MM.1S (cell line): ENCODE data around the gene RCBTB1.

Experiments used
- DNase-seq: peaks from one replicate; pipeline ENCODE4 v3.0.0-alpha.2; 2015
- H2AFZ ChIP-seq: fragments of 300-600 bp; sonication (generic); 2 replicates; pipeline ENCODE4 v1.6.0; 2016; ENCODE audit warnings: antibody characterized with exemption, low read length
- H3F3A ChIP-seq: fragments of 300-600 bp; sonication (generic); 2 replicates; pipeline ENCODE4 v1.6.1; 2016; ENCODE audit warnings: mild to moderate bottlenecking, antibody characterized with exemption, low read length, moderate library complexity, mixed read lengths; ENCODE audit not compliant: insufficient read depth
- H3K27ac ChIP-seq: fragments of 300-600 bp; sonication (generic); 2 replicates; pipeline ENCODE4 v1.5.1; 2016; ENCODE audit warnings: mild to moderate bottlenecking, low read length
- H3K27me3 ChIP-seq: fragments of 300-600 bp; sonication (generic); replicated peaks from 2 replicates; pipeline ENCODE4 v1.6.0; 2016; ENCODE audit warnings: low read length; ENCODE audit not compliant: insufficient read depth
- H3K36me3 ChIP-seq: fragments of 300-600 bp; sonication (generic); replicated peaks from 2 replicates; pipeline ENCODE4 v1.6.1; 2016; ENCODE audit warnings: mild to moderate bottlenecking, low read length, mixed read lengths; ENCODE audit not compliant: insufficient read depth
- H3K4me1 ChIP-seq: fragments of 300-600 bp; sonication (generic); 2 replicates; pipeline ENCODE4 v1.6.1; 2016; ENCODE audit warnings: low read length, mixed read lengths
- H3K4me2 ChIP-seq: fragments of 300-600 bp; sonication (generic); 2 replicates; pipeline ENCODE4 v1.6.0; 2016; ENCODE audit warnings: low read depth, low read length
- H3K4me3 ChIP-seq: fragments of 300-600 bp; sonication (generic); 2 replicates; pipeline ENCODE4 v1.5.1; 2016; ENCODE audit warnings: low read length, mixed read lengths
- H3K79me2 ChIP-seq: fragments of 300-600 bp; sonication (generic); 2 replicates; pipeline ENCODE4 v1.6.1; 2016; ENCODE audit warnings: mixed run types, low read length, mixed read lengths
- H3K9ac ChIP-seq: fragments of 300-600 bp; sonication (generic); 2 replicates; pipeline ENCODE4 v1.6.1; 2016; ENCODE audit warnings: low read length, mixed read lengths
- H3K9me2 ChIP-seq: fragments of 300-600 bp; sonication (generic); replicated peaks from 2 replicates; pipeline ENCODE4 v1.6.1; 2016; ENCODE audit warnings: mild to moderate bottlenecking, low read length, mixed read lengths; ENCODE audit not compliant: insufficient read depth
- H3K9me3 ChIP-seq: fragments of 300-600 bp; sonication (generic); replicated peaks from 2 replicates; pipeline ENCODE4 v1.6.1; 2016; ENCODE audit warnings: mild to moderate bottlenecking, low read length, mixed read lengths; ENCODE audit not compliant: insufficient read depth
- H4K20me1 ChIP-seq: fragments of 300-600 bp; sonication (generic); 2 replicates; pipeline ENCODE4 v1.6.1; 2016; ENCODE audit warnings: mild to moderate bottlenecking, low read length, moderate library complexity, mixed read lengths; ENCODE audit not compliant: insufficient read depth
- CTCF ChIP-seq: fragments of 300-600 bp; sonication (generic); IDR thresholded peaks from 2 replicates; pipeline ENCODE4 v1.5.1; 2016; ENCODE audit warnings: antibody characterized with exemption, low read length, mixed read lengths
- EZH2 ChIP-seq: fragments of 300-600 bp; sonication (generic); optimal IDR thresholded peaks from 2 replicates; pipeline ENCODE3; 2017; ENCODE audit warnings: low read depth, mild to moderate bottlenecking, antibody characterized with exemption, low read length, mixed read lengths
- EZH2phosphoT487 ChIP-seq: fragments of 300-600 bp; sonication (generic); IDR thresholded peaks from 2 replicates; pipeline ENCODE4 v1.6.1; 2018; ENCODE audit warnings: antibody characterized with exemption, low read length

The RCBTB1 gene

GRCh38 chr13:49602005-49602404 lies 16.6 kb upstream of the RCBTB1 start:
- Histone ChIP-seq H2AFZ (no peak overlapping the region), H3K27me3 (no peaks in the 10 kb centered on the region), H3K4me3 (no peak overlapping the region), H3K79me2 (no peaks in the 10 kb centered on the region), H3K4me2 (no peak overlapping the region), H3K36me3 (no peaks in the 10 kb centered on the region), H3K27ac (no peak overlapping the region), H3K4me1 (no peaks in the 10 kb centered on the region), H3K9me2 (no peaks in the 10 kb centered on the region), H3F3A (no peaks in the 10 kb centered on the region), H3K9me3 (no peaks in the 10 kb centered on the region), H3K9ac (no peak overlapping the region), H4K20me1 (no peaks in the 10 kb centered on the region)
- TF ChIP-seq EZH2 (no peak), CTCF (no peak), EZH2phosphoT487 (no peak)
- no peak for DNase-seq

- no peak overlapping the region for H2AFZ ChIP-seq
- H3K36me3 ChIP-seq: no peaks in the 10 kb centered on the region
- H3K4me2 ChIP-seq: no peak overlapping the region
Observed at GRCh38 chr13:49597043-49597641, 11.8 kb upstream of the RCBTB1 start.

GRCh38 chr13:49596221-49596620 lies 10.9 kb upstream of the RCBTB1 start:
- Histone ChIP-seq H3K9ac (no peak overlapping the region), H3K27me3 (no peaks in the 10 kb centered on the region), H3K4me1 (no peaks in the 10 kb centered on the region), H3K4me2 (no peak overlapping the region), H3K36me3 (no peaks in the 10 kb centered on the region), H4K20me1 (no peaks in the 10 kb centered on the region), H3K9me3 (no peaks in the 10 kb centered on the region), H3K9me2 (no peaks in the 10 kb centered on the region), H3K4me3 (no peak overlapping the region), H3F3A (no peaks in the 10 kb centered on the region), H3K79me2 (no peaks in the 10 kb centered on the region), H2AFZ (no peak overlapping the region), H3K27ac (no peak overlapping the region)
- DNase-seq: no peak
- TF ChIP-seq CTCF: no peak
- no peak for TF ChIP-seq EZH2phosphoT487
- TF ChIP-seq EZH2: no peak

More at GRCh38 chr13:49597043-49597641, 11.8 kb upstream of the RCBTB1 start:
- Histone ChIP-seq H3K9me2 (no peaks in the 10 kb centered on the region), H3F3A (no peaks in the 10 kb centered on the region), H3K27ac (no peak overlapping the region), H3K9me3 (no peaks in the 10 kb centered on the region), H3K4me1 (no peaks in the 10 kb centered on the region), H3K79me2 (no peaks in the 10 kb centered on the region), H3K27me3 (no peaks in the 10 kb centered on the region), H3K9ac (no peak overlapping the region), H4K20me1 (no peaks in the 10 kb centered on the region), H3K4me3 (no peak overlapping the region)
- no peak for TF ChIP-seq CTCF
- no peak for TF ChIP-seq EZH2
- no peak for TF ChIP-seq EZH2phosphoT487
- DNase-seq: no peak
